ENCODE results near the gene IL32. TPM values are rescaled to one million over a fixed set of nuclear protein-coding genes. Genes with fewer than 3 reads are reported as not detected.

Gene IL32
- total and polyA plus RNA-seq, 8 donors: 151 to 928 (median 274) TPM

- FAIRE-seq: no peak
- WGBS, 2 donors: 77 to 84% methylated on average over 18 of the region's 18 CpGs
Observed at GRCh38 chr16:3025032-3026002, 40.1 kb upstream of the IL32 start.

GRCh38 chr16:3026003-3026378, 39.4 kb upstream of the IL32 start:
- Histone ChIP-seq H3K4me3 (no peak overlapping the region), H3K9me3 (no peaks in the 10 kb centered on the region), H3K27me3 (no peaks in the 10 kb centered on the region), H3K36me3 (peaks cover 0 to 9% (median 5%) of the 10 kb centered on the region in 3 donors), H3K27ac (no peak overlapping the region), H3K4me1 (peaks cover 15 to 33% (median 24%) of the 10 kb centered on the region in 3 donors)
- no peak for TF ChIP-seq CTCF (IDR thresholded peaks at IDR 0.05)
- DNase-seq (peak in 3 of 6 donors; percentile 15 to 44 (median 24)), FAIRE-seq (no peak), ATAC-seq (no peak)
- intact Hi-C loops (cut with DNase I): no loop called here
- WGBS, 2 donors: 85 to 86% methylated on average over 8 of the region's 8 CpGs

More at GRCh38 chr16:3025032-3026002, 40.1 kb upstream of the IL32 start:
- Histone ChIP-seq H3K4me1 (peaks cover 15 to 33% (median 24%) of the 10 kb centered on the region in 3 donors), H3K27me3 (no peaks in the 10 kb centered on the region), H3K9me3 (no peaks in the 10 kb centered on the region), H3K36me3 (peaks cover 0 to 7% (median 5%) of the 10 kb centered on the region in 3 donors), H3K4me3 (no peak overlapping the region), H3K27ac (no peak overlapping the region)
- ATAC-seq (no peak), DNase-seq (peak in 5 of 6 donors; percentile 40 to 80 (median 63))
- no peak for TF ChIP-seq CTCF (IDR thresholded peaks at IDR 0.05)
- intact Hi-C loops (cut with DNase I): no loop called here

- Histone ChIP-seq H3K36me3 (peaks cover 0 to 6% (median 5%) of the 10 kb centered on the region in 3 donors), H3K4me1 (peaks cover 14 to 33% (median 19%) of the 10 kb centered on the region in 3 donors), H3K9me3 (no peaks in the 10 kb centered on the region), H3K27me3 (no peaks in the 10 kb centered on the region), H3K4me3 (no peak overlapping the region), H3K27ac (no peak overlapping the region)
- DNase-seq (peak in 5 of 6 donors; percentile 38 to 84 (median 56)), FAIRE-seq (no peak), ATAC-seq (no peak)
- intact Hi-C loops (cut with DNase I): no loop called here
- 88 to 91% methylated on average over 24 of the region's 24 CpGs for WGBS, 2 donors
- no peak for TF ChIP-seq CTCF (IDR thresholded peaks at IDR 0.05)
Observed at GRCh38 chr16:3026609-3027488, 38.6 kb upstream of the IL32 start.

- DNase-seq: no peak
- no peak for ATAC-seq
- Histone ChIP-seq H3K9me3 (no peaks in the 10 kb centered on the region), H3K36me3 (peaks cover 0 to 6% (median 5%) of the 10 kb centered on the region in 3 donors), H3K27me3 (no peaks in the 10 kb centered on the region), H3K4me3 (no peak overlapping the region), H3K27ac (peak overlapping the region in 1 of 4 donors; percentile 53), H3K4me1 (peaks cover 8 to 28% (median 13%) of the 10 kb centered on the region in 3 donors)
- WGBS, 2 donors: 84 to 89% methylated on average over 7 to 8 of the region's 8 CpGs
- intact Hi-C loops (cut with DNase I): no loop called here
- no peak for FAIRE-seq
- TF ChIP-seq CTCF (IDR thresholded peaks at IDR 0.05): no peak
Observed at GRCh38 chr16:3027489-3027795, 38.0 kb upstream of the IL32 start.
